ENCODE measurements around the gene JPT2. TPM values are rescaled to one million over a fixed set of nuclear protein-coding genes. Genes with fewer than 3 reads are reported as not detected.

Gene JPT2
- total RNA-seq, 4 donors from 2014 or later, result 8.7 to 28.2 (median 15.9) TPM

DNA sequence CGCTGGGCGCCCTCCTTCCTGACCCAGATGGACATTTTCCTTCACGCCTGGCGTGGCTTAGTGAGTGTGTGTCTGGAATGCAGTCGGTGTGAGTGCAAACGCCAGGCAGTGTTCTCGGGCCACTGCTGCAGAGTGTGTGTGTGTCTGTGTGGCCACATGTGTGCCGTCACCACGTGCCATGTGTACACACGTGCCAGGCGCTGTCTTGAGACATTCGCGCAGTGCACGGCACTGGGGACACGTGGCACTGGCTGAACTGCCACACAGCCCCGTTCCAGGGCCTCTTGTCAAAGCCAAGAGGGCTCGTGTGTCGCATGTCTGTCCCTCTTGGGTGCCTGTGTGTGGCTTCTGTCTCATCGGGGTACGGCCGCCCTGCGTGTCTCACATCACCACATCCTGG is 56.7 kb downstream of the JPT2 start:
- intact Hi-C loops (cut with DNase I; ENCODE audit: low total_unique reads), result no loop called here
- Histone ChIP-seq H3K27me3 (no peaks in the 10 kb centered on the region), H3K4me3 (no peak overlapping the region), H3K4me1 (no peaks in the 10 kb centered on the region), H3K27ac (no peak overlapping the region), H3K36me3 (peaks cover 0 to 22% of the 10 kb centered on the region in 2 donors), H3K9me3 (no peaks in the 10 kb centered on the region)
- DNase-seq (no peak), ATAC-seq (no peak)
- TF ChIP-seq POLR2A (IDR thresholded peaks at IDR 0.05) (no peak), CTCF (IDR thresholded peaks at IDR 0.05 in 4 of 5, conservative IDR thresholded peaks at IDR 0.05 in 1 of 5) (no peak)
- in situ Hi-C loops (cut with MboI; ENCODE audit: low sequenced_read_pairs in 4 of 4), result no loop called here

DNA sequence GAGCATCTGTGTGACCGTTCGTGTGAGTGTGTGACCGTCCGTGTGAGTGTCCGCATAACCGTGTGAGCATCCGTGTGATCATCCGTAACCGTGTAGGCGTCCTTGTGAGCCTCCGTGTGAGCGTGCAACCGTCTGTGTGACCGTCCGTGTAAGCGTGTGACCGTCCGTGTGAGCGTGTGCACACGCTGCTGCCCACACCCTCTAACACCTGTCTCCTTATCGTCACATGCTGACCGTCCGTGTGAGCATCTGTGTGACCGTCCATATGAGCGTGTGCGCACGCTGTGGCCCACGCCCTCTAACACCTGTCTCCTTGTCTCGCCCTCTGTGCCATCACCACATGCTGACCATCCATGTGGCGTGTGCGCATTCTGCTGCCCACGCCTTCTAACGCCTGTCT is 62.2 kb downstream of the JPT2 start:
- ATAC-seq (no peak), DNase-seq (no peak)
- in situ Hi-C loops (cut with MboI; ENCODE audit: low sequenced_read_pairs in 4 of 4), result no loop called here
- TF ChIP-seq POLR2A (IDR thresholded peaks at IDR 0.05) (no peak), CTCF (IDR thresholded peaks at IDR 0.05 in 4 of 5, conservative IDR thresholded peaks at IDR 0.05 in 1 of 5) (no peak)
- Histone ChIP-seq H3K4me1 (no peaks in the 10 kb centered on the region), H3K4me3 (no peak overlapping the region), H3K36me3 (peaks cover 0 to 18% of the 10 kb centered on the region in 2 donors), H3K27me3 (no peaks in the 10 kb centered on the region), H3K27ac (no peak overlapping the region), H3K9me3 (no peaks in the 10 kb centered on the region)
- intact Hi-C loops (cut with DNase I; ENCODE audit: low total_unique reads), result no loop called here

- Histone ChIP-seq H3K9me3 (no peaks in the 10 kb centered on the region), H3K27ac (no peak overlapping the region), H3K36me3 (peaks cover 0 to 25% of the 10 kb centered on the region in 2 donors), H3K4me1 (no peaks in the 10 kb centered on the region), H3K4me3 (no peak overlapping the region), H3K27me3 (no peaks in the 10 kb centered on the region)
- TF ChIP-seq CTCF (IDR thresholded peaks at IDR 0.05 in 4 of 5, conservative IDR thresholded peaks at IDR 0.05 in 1 of 5) (no peak), POLR2A (IDR thresholded peaks at IDR 0.05) (no peak)
- no peak for DNase-seq
- no peak for ATAC-seq
- in situ Hi-C loops (cut with MboI; ENCODE audit: low sequenced_read_pairs in 4 of 4) (no loop called here), intact Hi-C loops (cut with DNase I; ENCODE audit: low total_unique reads) (no loop called here)
Measured at GRCh38 chr16:1740781-1741490, 62.9 kb downstream of the JPT2 start.

DNA sequence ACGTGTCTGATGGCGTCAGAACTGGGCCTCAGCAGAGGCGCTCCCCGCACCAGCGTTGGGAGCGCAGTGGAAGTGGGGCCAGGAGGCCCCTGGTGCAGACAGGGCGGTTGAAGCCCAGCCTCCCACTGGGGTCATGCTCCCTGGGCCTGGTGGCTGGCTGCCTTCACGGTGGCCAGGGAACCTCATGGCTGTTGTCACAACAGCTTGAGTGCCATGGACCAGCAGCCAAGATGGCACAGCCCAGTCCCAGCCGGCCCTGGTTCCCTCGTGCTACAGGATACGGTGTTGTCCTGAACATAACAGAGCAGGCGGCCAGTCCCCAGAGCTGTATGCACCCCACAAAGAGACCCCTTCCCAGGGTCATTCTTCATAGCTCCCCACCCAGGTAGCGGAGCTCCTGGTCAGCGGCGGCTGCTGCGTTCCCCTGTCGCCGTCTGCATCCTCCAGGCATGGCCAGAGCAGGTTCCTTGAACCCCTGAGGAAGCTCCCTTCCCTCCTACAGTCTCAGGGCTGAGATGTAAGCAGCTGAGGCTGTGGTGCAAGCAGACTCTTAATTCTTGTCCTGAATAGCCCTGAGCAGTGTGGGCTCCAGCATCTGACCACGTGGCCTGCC is 63.6 kb downstream of the JPT2 start:
- in situ Hi-C loops (cut with MboI; ENCODE audit: low sequenced_read_pairs in 4 of 4), result no loop called here
- intact Hi-C loops (cut with DNase I; ENCODE audit: low total_unique reads), result no loop called here
- Histone ChIP-seq H3K27ac (no peak overlapping the region), H3K27me3 (no peaks in the 10 kb centered on the region), H3K36me3 (peaks cover 0 to 26% of the 10 kb centered on the region in 2 donors), H3K4me1 (no peaks in the 10 kb centered on the region), H3K9me3 (no peaks in the 10 kb centered on the region), H3K4me3 (no peak overlapping the region)
- DNase-seq, result no peak
- TF ChIP-seq CTCF (IDR thresholded peaks at IDR 0.05 in 4 of 5, conservative IDR thresholded peaks at IDR 0.05 in 1 of 5) (no peak), POLR2A (IDR thresholded peaks at IDR 0.05) (no peak)
- no peak for ATAC-seq

Data from gastrocnemius medialis (tissue), 4 donors.